Lung microvascular endothelial cell (primary cell): ENCODE data around the gene LTB4R2. TPM values are rescaled to one million over a fixed set of nuclear protein-coding genes. Genes with fewer than 3 reads are reported as not detected.

Experiments
- DNase-seq, 2 donors: peaks; one replicate each; pipeline versions ENCODE4 v3.0.0 to v3.0.0-alpha.2; 2010; ENCODE audit warnings: low read depth in 2 of 2
- total RNA-seq: library from RNA; depleted of rRNA; stranded (reverse); fragments of >200 nt; gene quantifications from 2 replicates; pipeline ENCODE4 v1.2.1, GENCODE V29; 2014

LTB4R2 gene
- total RNA-seq, 1 donor from 2014 or later: 2.8 TPM

DNA sequence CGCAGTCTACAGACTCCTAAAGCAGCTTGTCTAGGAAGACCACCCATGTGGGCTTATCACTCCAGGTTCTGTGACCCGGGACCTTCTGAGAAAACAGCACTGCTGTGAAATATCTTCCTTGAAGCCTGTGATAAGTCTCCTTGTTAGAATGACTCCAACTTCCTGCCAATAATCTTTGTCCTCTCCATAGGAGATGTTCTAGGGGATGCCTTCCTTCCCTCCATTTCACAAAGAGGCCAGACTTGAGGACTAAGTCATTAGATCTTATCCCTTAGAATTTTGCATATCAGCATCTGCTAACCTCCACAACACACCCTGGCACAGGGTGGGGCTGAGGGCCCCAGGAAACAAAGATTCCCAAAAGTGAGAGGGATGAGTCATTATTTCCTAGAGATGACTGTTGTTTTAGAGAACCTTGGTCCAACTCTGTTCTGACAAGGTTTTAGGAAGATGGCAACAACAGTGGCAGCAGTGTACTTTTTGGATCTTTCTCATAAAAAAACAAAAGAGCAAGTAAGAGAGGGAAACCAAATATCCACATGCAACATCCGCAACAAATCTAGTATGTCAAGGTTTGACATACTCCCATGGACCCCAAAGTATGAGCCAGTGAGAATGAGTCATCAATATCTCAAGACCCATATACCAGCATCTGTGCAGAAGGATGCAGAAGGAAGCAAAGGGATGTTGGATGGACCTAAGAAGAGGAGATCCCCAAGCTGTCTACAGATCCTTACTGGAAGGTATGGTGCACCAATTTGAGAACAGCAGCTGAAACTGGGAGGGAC is 7.4 kb downstream of the LTB4R2 start:
- DNase-seq: peak in 1 of 2 donors; percentile 29

DNA sequence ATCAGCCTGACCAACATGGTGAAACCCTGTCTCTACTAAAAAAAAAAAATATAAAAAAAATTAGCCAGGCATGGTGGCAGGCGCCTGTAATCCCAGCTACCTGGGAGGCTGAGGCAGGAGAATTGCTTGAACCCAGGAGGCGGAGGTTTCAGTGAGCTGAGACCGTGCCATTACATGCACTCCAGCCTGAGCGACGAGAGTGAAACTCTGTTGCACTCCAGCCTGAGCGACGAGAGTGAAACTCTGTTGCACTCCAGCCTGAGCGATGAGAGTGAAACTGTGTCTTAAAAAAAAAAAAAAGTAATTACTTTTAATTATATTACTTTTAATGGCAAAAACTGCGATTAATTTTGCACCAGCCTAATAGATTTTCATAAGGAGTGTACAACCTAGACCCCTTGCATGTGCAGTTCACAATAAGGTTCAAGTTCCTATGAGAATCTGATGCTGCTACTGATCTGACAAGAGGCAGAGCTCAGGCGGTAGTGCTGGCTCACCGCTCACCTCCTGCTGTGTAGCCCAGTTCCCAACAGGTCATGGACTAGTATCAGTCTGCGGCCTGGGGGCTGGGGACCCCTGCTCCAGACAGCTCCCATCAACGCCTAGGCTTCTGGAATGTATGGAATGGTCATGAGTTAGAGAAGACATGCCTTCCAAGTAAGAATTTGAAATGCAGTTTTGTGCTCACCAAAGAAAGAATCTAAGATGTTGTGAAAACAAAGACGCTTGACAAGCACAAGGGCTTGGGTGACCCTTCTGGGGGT is 11.5 kb downstream of the LTB4R2 start:
- no peak for DNase-seq

- DNase-seq: no peak
Observed at GRCh38 chr14:24322672-24323071, 12.7 kb downstream of the LTB4R2 start.

DNA sequence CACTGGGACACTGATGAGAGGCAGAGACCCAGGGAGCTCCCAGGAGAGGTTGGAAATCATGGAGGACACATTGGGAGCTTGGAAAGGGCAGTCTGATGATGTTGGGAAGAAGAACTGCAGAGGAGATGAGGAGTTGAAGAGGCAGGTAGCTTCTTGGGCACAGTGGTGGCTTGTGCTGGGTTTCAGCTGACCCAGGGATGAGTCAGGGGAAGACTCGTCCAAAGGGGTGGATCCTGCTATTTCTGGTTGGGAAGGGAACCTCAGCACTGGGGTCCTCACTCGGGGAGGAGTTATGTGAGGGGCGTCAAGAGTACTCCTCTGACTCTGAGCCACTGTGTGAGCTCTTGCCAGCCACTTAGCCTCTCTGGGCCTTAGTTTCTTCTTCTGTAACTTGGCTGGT is 13.4 kb downstream of the LTB4R2 start:
- DNase-seq: no peak

DNA sequence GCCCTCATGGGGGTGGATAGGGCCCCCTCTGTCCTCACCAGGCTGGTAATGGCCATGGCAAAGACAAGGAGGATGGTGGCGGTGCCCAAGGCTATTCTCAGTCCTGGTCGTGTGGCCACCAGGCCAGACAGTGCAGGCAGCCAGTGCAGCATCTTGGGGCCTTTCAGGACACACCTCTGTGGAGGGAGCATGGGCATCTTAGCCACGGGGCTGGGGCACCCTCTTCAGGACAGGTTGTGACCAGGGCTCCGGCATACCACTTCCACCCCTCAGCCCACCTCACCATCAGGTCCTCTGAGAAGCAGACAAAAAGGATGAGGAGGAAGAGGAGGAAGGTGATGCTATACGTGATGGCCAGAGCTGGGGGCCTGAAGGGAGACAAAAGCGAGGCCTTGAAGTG is 14.1 kb downstream of the LTB4R2 start:
- DNase-seq: no peak

- DNase-seq: no peak
Observed at GRCh38 chr14:24325041-24325530, 15.1 kb downstream of the LTB4R2 start.

DNA sequence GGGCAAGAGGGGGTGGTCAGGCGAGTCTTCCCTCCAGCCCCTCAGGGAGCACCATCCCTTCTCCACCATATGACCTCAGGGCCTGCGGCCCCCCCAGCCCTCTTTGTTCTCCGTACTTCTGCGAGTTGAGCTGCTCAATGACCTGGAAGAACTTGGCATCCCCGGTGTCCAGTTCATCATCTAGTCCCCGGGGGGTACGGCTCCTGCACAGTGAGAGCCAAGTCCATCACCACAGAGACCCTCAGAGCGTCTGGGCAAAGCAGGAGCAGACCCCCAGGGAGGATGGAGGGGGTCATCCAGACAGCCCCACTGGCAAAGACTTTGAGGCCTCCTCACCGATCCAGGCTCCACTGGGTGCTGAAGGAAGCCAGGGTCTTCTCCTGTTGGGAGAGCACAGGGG is 16.0 kb downstream of the LTB4R2 start:
- no peak for DNase-seq

DNA sequence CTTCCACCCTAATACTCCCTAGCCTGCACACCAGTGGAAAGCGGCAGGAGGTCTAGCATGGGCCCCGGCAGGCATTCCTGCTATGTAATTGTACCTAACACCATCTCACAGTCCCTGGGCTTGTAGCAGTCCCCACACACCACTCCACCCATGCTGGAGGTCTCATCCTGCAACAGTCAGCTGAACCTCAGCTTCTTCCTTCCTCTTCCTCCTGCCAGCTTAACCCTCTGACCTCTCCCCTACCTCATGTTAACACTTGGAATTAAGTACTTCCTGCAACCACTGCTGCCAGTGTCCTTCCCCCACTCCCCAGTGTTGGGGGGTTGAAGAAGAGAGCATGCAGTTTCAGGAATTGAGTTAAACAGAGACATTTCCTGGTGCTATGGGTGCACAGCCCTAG is 17.4 kb downstream of the LTB4R2 start:
- DNase-seq: no peak

DNA sequence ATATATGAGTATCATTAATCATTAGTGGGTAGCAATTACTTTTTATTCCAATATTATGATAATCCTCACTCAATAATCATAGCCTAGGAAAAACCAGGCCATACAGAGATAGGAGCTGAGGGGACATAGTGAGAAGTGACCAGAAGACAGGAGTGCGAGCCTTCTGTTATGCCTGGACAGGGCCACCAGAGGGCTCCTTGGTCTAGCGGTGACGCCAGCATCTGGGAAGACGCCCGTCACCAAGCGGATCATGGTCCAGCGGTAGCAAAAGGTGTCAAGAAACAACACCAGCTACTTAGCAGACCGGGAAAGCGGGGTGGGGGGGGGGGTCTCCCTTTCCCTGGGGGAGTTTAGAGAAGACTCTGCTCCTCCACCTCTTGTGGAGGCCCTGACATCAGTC is 18.0 kb downstream of the LTB4R2 start:
- peak in 1 of 2 donors; percentile 40 for DNase-seq

GRCh38 chr14:24329073-24329663 is 19.2 kb downstream of the LTB4R2 start:
- no peak for DNase-seq

GRCh38 chr14:24329736-24330135 is 19.8 kb downstream of the LTB4R2 start:
- DNase-seq: no peak

GRCh38 chr14:24330973-24331674 is 21.2 kb downstream of the LTB4R2 start:
- no peak for DNase-seq

DNA sequence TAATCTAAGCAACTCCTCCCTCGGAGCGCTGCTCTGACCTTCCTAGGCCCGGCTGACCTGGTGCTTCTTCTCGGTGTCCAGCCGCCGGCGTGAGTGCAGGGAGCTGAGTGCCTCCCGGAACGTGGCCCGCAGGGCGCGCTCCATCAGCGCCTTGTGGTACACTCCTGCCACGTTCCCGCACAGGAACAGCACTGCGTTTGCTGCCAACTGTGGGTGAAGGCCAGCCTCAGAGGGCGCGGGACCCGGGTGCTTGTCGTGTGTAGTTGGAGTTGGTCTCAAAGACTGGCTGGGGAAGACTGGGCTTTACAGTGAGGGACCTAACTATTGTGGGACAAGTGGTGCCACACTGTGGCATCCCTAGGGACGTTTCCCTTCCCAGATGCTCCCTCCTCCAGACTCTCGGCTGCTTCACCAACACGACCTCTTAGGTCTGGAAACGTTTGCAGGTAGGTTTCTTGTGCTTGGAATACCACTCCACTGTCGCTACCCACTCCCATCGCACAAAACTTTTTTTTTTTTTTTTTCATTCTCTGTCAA is 21.9 kb downstream of the LTB4R2 start:
- no peak for DNase-seq

- DNase-seq: peak; percentile 56 to 75
Observed at GRCh38 chr14:24332268-24332993, 22.5 kb downstream of the LTB4R2 start.

- DNase-seq: peak; percentile 41 to 79
Observed at GRCh38 chr14:24334431-24335291, 24.7 kb downstream of the LTB4R2 start, which contains the start of gene ADCY4. Gene ADCY4, minus strand, starts transcription at chr14:24335071. Its CDS starts 419 bp downstream, at chr14:24334652.

DNA sequence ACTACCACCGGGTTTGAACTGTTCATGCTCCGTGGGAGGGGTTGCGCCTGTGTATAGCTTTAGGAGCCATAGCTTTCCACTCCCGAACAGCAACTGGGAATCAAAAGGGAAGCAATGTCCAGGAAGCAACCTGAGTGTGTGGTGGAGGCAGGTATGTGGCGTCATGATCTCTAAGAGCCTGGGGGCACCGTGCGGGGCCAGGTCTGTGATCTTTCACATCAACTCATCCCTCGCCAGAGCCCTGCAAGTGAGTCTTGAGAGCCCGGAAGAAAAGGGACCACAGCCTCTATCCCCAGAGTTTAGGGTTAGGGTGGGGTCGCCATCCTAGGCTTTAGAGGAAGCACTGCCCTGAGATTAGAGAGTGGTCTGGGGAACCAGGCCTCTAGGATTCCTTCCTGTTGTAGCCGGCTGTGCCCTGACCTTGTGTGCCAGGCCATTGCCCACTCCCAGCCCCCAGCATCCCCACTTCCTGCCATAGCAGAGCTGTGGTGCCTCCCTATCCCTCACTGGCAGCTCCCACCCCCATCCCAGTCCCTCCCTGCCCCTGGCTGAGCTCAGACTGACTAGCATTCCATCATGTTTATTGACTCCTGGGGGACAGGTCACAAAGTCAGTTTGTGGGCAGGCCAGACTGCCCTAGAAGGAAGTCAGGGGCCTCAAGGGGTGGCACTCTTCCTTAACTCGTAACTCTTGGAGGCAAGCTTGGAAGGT is 25.7 kb downstream of the LTB4R2 start:
- DNase-seq: peak in 1 of 2 donors; percentile 60

GRCh38 chr14:24337144-24337823 is 27.3 kb downstream of the LTB4R2 start:
- DNase-seq: no peak

DNA sequence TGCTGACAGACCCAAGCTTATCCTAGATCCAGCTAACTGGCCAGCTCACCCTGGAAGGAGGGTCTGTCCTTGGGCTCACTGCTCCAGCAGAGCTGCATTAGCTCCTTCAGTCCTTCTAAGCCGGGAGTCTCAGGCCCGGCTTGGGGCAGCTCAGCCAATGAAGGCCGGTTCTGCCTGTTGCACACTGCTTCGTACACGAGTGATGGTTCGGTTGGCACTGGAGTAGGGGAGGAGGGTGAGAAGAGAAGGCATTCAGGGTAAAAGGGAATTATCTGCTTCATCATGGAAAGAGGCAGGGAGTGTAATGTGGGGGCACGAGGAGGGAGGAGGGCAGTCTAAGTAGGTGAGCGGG is 27.9 kb downstream of the LTB4R2 start:
- no peak for DNase-seq
